HepG2 (cell line): ENCODE measurements around the gene INAFM2. TPM values are rescaled to one million over a fixed set of nuclear protein-coding genes. Genes with fewer than 3 reads are reported as not detected.
A peak's percentile ranks its signal among the peaks of the same experiment; 100 is the strongest.

Experiments used
- BRD4 ChIP-seq: sonication (generic); formaldehyde crosslinking; IDR thresholded peaks from 2 replicates; pipeline ENCODE4 v1.4.0; 2020; ENCODE audit warnings: missing genetic modification reagents
- EHMT2 ChIP-seq: fragments of 200-600 bp; sonication (generic); IDR thresholded peaks from 2 replicates; pipeline ENCODE4 v1.7.0; 2017; ENCODE audit warnings: antibody characterized with exemption, low read depth, low read length, borderline replicate concordance
- ELF3 ChIP-seq: IDR thresholded peaks from 2 replicates; pipeline ENCODE4 v1.6.1; 2016; ENCODE audit warnings: missing genetic modification reagents, missing compliant biosample characterization
- GABPB1 ChIP-seq: IDR thresholded peaks from 2 replicates; pipeline ENCODE4 v1.6.1; 2016; ENCODE audit warnings: mild to moderate bottlenecking, missing genetic modification reagents, moderate library complexity, missing compliant biosample characterization
- GRHL1 ChIP-seq: sonication (generic); formaldehyde crosslinking; conservative IDR thresholded peaks from 2 replicates; pipeline ENCODE4 v1.8.0; 2022; ENCODE audit warnings: missing genetic modification reagents
- GTF3A ChIP-seq: sonication (generic); formaldehyde crosslinking; conservative IDR thresholded peaks from 2 replicates; pipeline ENCODE4 v1.4.0; 2020; ENCODE audit warnings: mild to moderate bottlenecking, missing genetic modification reagents
- MAX ChIP-seq: IDR thresholded peaks from 2 replicates; pipeline ENCODE4 v1.6.1; 2012; ENCODE audit warnings: inconsistent platforms
- MED13 ChIP-seq: sonication (generic); formaldehyde crosslinking; IDR thresholded peaks from 2 replicates; pipeline ENCODE4 v1.5.0; 2020; ENCODE audit warnings: missing genetic modification reagents
- MED8 ChIP-seq: sonication (generic); formaldehyde crosslinking; IDR thresholded peaks from 2 replicates; pipeline ENCODE4 v1.8.1; 2023; ENCODE audit warnings: mild to moderate bottlenecking, missing genetic modification reagents; ENCODE audit not compliant: insufficient replicate concordance
- MTERF4 ChIP-seq: sonication (generic); formaldehyde crosslinking; IDR thresholded peaks from 2 replicates; pipeline ENCODE4 v1.8.0; 2023; ENCODE audit warnings: mild to moderate bottlenecking, missing genetic modification reagents
- MXD4 ChIP-seq: IDR thresholded peaks from 2 replicates; pipeline ENCODE4 v1.6.1; 2016; ENCODE audit warnings: mild to moderate bottlenecking, missing biosample characterization, missing genetic modification reagents
- MYC ChIP-seq: sonication (generic); formaldehyde crosslinking; IDR thresholded peaks from 2 replicates; pipeline ENCODE4 v1.9.0; 2021; ENCODE audit warnings: missing genetic modification reagents, borderline replicate concordance
- MYPOP ChIP-seq: sonication (generic); formaldehyde crosslinking; IDR thresholded peaks from 2 replicates; pipeline ENCODE4 v1.8.1; 2023; ENCODE audit warnings: mild to moderate bottlenecking, moderate library complexity, missing genetic modification reagents
- NR1H2 ChIP-seq: sonication (generic); formaldehyde crosslinking; IDR thresholded peaks from 2 replicates; pipeline ENCODE4 v1.8.1; 2022; ENCODE audit warnings: low read depth, missing genetic modification reagents, borderline replicate concordance
- TCF7 ChIP-seq: sonication (generic); IDR thresholded peaks from 2 replicates; pipeline ENCODE4 v1.6.1; 2016; ENCODE audit warnings: antibody characterized with exemption, low read depth
- TCF7L2 ChIP-seq: IDR thresholded peaks from 2 replicates; pipeline ENCODE4 v1.6.1; 2011; ENCODE audit warnings: mild to moderate bottlenecking, low read depth, low read length, moderate library complexity
- ZBTB8A ChIP-seq: sonication (generic); formaldehyde crosslinking; IDR thresholded peaks from 2 replicates; pipeline ENCODE4 v1.4.0; 2020; ENCODE audit warnings: mild to moderate bottlenecking, low read depth, missing genetic modification reagents, borderline replicate concordance
- ZFX ChIP-seq: sonication (generic); formaldehyde crosslinking; IDR thresholded peaks from 2 replicates; pipeline ENCODE4 v1.4.0; 2020; ENCODE audit warnings: mild to moderate bottlenecking, low read depth, missing genetic modification reagents, moderate library complexity
- ZNF281 ChIP-seq: sonication (generic); formaldehyde crosslinking; IDR thresholded peaks from 2 replicates; pipeline ENCODE4 v1.4.0; 2020; ENCODE audit warnings: missing genetic modification reagents, borderline replicate concordance
- ZNF510 ChIP-seq: sonication (generic); formaldehyde crosslinking; IDR thresholded peaks from 2 replicates; pipeline ENCODE4 v1.4.0; 2020; ENCODE audit warnings: low read depth, mild to moderate bottlenecking, missing genetic modification reagents
- ZNF556 ChIP-seq: sonication (generic); formaldehyde crosslinking; IDR thresholded peaks from 2 replicates; pipeline ENCODE4 v1.4.0; 2020; ENCODE audit warnings: mild to moderate bottlenecking, missing genetic modification reagents, borderline replicate concordance
- ZNF572 ChIP-seq: sonication (generic); formaldehyde crosslinking; IDR thresholded peaks from 2 replicates; pipeline ENCODE4 v1.5.1; 2020; ENCODE audit warnings: mild to moderate bottlenecking, missing genetic modification reagents
- ZNF652 ChIP-seq: IDR thresholded peaks from 2 replicates; pipeline ENCODE4 v1.6.1; 2016; ENCODE audit warnings: low read depth, borderline replicate concordance
- ZNF850 ChIP-seq: sonication (generic); formaldehyde crosslinking; conservative IDR thresholded peaks from 2 replicates; pipeline ENCODE4 v1.9.0; 2021; ENCODE audit warnings: mild to moderate bottlenecking, missing genetic modification reagents
- polyA plus RNA-seq, 8 experiments: library from polyadenylated mRNA; depleted of rRNA in 3 of 8; stranded (reverse) in 7 of 8; unstranded in 1 of 8; fragments of >200 nt; fragmentation: Illumina TruSeq in 4 of 8; extraction: Trizol in 4 of 8; gene quantifications; 2 replicates each; pipeline versions ENCODE4 v1.2.1 to v1.2.3, GENCODE V29; 2011 to 2016; ENCODE audit warnings: low read depth in 4 of 8, missing spikeins in 1 of 8, mixed read lengths in 1 of 8; ENCODE audit not compliant: insufficient read depth in 1 of 8
- total RNA-seq, 5 experiments: library from RNA; depleted of rRNA; stranded (reverse); fragments of >200 nt; fragmentation: Illumina TruSeq; extraction: Trizol; gene quantifications; 2 replicates each; pipeline ENCODE4 v1.2.3, GENCODE V29; 2016; ENCODE audit warnings: low read depth in 1 of 5

The INAFM2 gene
- total and polyA plus RNA-seq, 2 of the 13 experiments (the other 11 are each of a cell fraction or from before 2014, with no cell fraction given) = 5.5 to 6.5 TPM

- TF ChIP-seq ZNF652 (CRISPR knock-in tag) = no peak
- peak; percentile 48; the same call in 1 of the 2 replicates for TF ChIP-seq MYPOP (CRISPR knock-in tag)
- TF ChIP-seq ZNF556 (CRISPR knock-in tag) = 0 out of 2 replicates have a peak, but pooled peaks have one; percentile 37
- no peak for TF ChIP-seq ZNF850 (CRISPR knock-in tag)
- peak; percentile 32; the same call in 1 of the 2 replicates for TF ChIP-seq MYC (CRISPR knock-in tag)
- no peak for TF ChIP-seq ZNF572 (CRISPR knock-in tag)
- peak; percentile 46; the same call in 1 of the 2 replicates for TF ChIP-seq MXD4 (CRISPR knock-in tag)
- peak; percentile 87 for TF ChIP-seq ZFX (CRISPR knock-in tag)
- no peak for TF ChIP-seq BRD4
- TF ChIP-seq ZBTB8A = no peak
- no peak for TF ChIP-seq MTERF4
- no peak for TF ChIP-seq ZNF281
- no peak for TF ChIP-seq TCF7
- no peak for TF ChIP-seq GRHL1 (CRISPR knock-in tag)
- TF ChIP-seq ZNF510 (CRISPR knock-in tag) = no peak
- peak; percentile 44 for TF ChIP-seq MAX
- 0 out of 2 replicates have a peak, but pooled peaks have one; percentile 49 for TF ChIP-seq GTF3A (CRISPR knock-in tag)
- no peak for TF ChIP-seq EHMT2
- no peak for TF ChIP-seq ELF3
- no peak for TF ChIP-seq NR1H2 (CRISPR knock-in tag)
- TF ChIP-seq GABPB1 (CRISPR knock-in tag) = peak; percentile 54; the same call in 1 of the 2 replicates
- TF ChIP-seq TCF7L2 = no peak
- no peak for TF ChIP-seq MED13 (CRISPR knock-in tag)
- TF ChIP-seq MED8 (CRISPR knock-in tag) = no peak
Measured at GRCh38 chr15:40279437-40280141, 43.9 kb upstream of the INAFM2 start (continued).
